Stomach (tissue), 9 donors: Measurements from ENCODE around the gene SH2D5. TPM values are rescaled to one million over a fixed set of nuclear protein-coding genes. Genes with fewer than 3 reads are reported as not detected.

Experiments used
- DNase-seq, 2 donors: peaks; one replicate each; pipeline versions ENCODE4 v3.0.0 to v3.0.0-alpha.2; 2013 to 2019
- H3K27ac ChIP-seq, 5 donors: fragments of 200-600 bp in 4 of 5; sonication (generic) in 4 of 5; one replicate each; pipeline ENCODE4 v1.5.1; 2013 to 2019; ENCODE audit warnings: mild to moderate bottlenecking in 1 of 5, moderate library complexity in 1 of 5
- H3K27me3 ChIP-seq, 3 donors: fragments of 200-600 bp; sonication (generic); one replicate each; pipeline ENCODE4 v1.5.1; 2017 to 2019; ENCODE audit warnings: mixed run types in 1 of 3
- H3K36me3 ChIP-seq, 4 donors: fragments of 200-600 bp; sonication (generic); 1 replicate in 3 of 4; 2 replicates in 1 of 4; pipeline ENCODE4 v1.5.1; 2016 to 2019
- H3K4me1 ChIP-seq, 4 donors: fragments of 200-600 bp; sonication (generic); one replicate each; pipeline ENCODE4 v1.5.1; 2016 to 2019
- H3K4me3 ChIP-seq, 4 donors: fragments of 200-600 bp; sonication (generic) in 3 of 4; one replicate each; pipeline ENCODE4 v1.5.1; 2016 to 2019; ENCODE audit warnings: mild to moderate bottlenecking in 1 of 4
- H3K9me3 ChIP-seq, 4 donors: fragments of 200-600 bp; sonication (generic); one replicate each; pipeline ENCODE4 v1.5.1; 2016 to 2019
- EP300 ChIP-seq: sonication (generic); formaldehyde crosslinking; IDR thresholded peaks from one replicate; pipeline ENCODE4 v1.6.1; 2017; ENCODE audit warnings: antibody characterized with exemption
- POLR2A ChIP-seq, 4 donors: fragments of 450-650 bp; IDR thresholded peaks; one replicate each; pipeline ENCODE4 v1.6.1; 2016; ENCODE audit warnings: antibody characterized with exemption in 4 of 4, control low read depth in 2 of 4, mild to moderate bottlenecking in 1 of 4, moderate library complexity in 1 of 4
- POLR2AphosphoS5 ChIP-seq, 3 donors: sonication (generic); formaldehyde crosslinking; IDR thresholded peaks; one replicate each; pipeline ENCODE4 v1.6.1; 2016; ENCODE audit warnings: antibody characterized with exemption in 3 of 3
- WGBS, 5 donors: extraction: QIAGEN DNeasy Blood & Tissue Kit in 3 of 5; methylation state at CpG; one replicate each; pipeline versions ENCODE4 v1.1.5 to v1.1.7; 2013 to 2018; 5-methylcytosine and 5-hydroxymethylcytosine counted together
- intact Hi-C: fragments of 100-400 bp; cut with DNase I; formaldehyde crosslinking; loops from one replicate; pipeline ENCODE4 v1.15.1; 2023; ENCODE audit warnings: low total_unique reads
- polyA plus RNA-seq, 3 donors: library from polyadenylated mRNA; stranded (reverse); fragments of 200-250 nt; gene quantifications; one replicate each; pipeline ENCODE4 v1.2.3, GENCODE V29; 2013
- total RNA-seq, 5 donors: library from RNA; depleted of rRNA; stranded (reverse); fragments of >200 nt; gene quantifications; one replicate each; pipeline versions ENCODE4 v1.1.0 to v1.2.3, GENCODE V29; 2014 to 2016
- TF ChIP-seq, protein P1 (sequence below), 7 experiments: fragments of 450-650 bp in 4 of 7; fragments of 200-600 bp in 3 of 7; sonication (generic) in 3 of 7; IDR thresholded peaks; one replicate each; pipeline ENCODE4 v1.5.1; 2016 to 2019; ENCODE audit warnings: antibody characterized with exemption in 7 of 7, control low read depth in 2 of 7, mild to moderate bottlenecking in 1 of 7
- donor health status: healthy with polysubstance abuse.
- donor health status: Bipolar disorder and iron deficiency.
- donor health status: healthy.

The SH2D5 gene
- total and polyA plus RNA-seq, 8 donors = 0.18 to 7.0 (median 0.36) TPM; not detected in 4

DNA sequence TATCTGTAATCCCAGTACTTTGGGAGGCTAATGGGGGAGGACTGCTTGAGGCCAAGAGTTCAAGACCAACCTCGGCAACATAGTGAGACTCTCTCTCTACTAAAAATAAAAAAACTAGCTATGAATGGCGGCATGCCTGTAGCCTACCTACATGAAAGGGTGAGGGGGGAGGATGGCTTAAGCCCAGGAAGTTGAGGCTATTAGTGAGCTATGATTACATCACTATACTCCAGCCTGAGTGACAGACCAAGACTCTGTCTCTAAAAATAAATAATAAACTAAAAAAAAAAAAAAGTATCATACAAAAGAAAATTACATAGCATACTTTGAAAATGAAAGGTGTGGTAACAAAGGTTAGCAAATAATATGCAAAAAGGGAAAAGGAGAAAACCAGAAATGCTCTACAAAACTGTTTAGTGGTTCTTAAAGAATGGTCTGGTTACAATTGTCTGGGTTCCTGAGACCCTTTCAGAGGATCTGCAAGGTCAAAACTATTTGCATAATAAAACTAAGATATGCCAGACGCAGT lies 19.0 kb upstream of the SH2D5 start:
- Histone ChIP-seq H3K4me3 (no peak overlapping the region), H3K27ac (no peak overlapping the region), H3K4me1 (no peaks in the 10 kb centered on the region), H3K36me3 (peaks cover 52 to 96% (median 92%) of the 10 kb centered on the region in 4 donors), H3K9me3 (no peaks in the 10 kb centered on the region), H3K27me3 (no peaks in the 10 kb centered on the region)
- DNase-seq = no peak
- WGBS, 5 donors = 79 to 86% (median 81%) methylated on average over 3 of the region's 3 CpGs
- intact Hi-C loops = no loop called here
- TF ChIP-seq POLR2AphosphoS5 (IDR thresholded peaks at IDR 0.05) (no peak), EP300 (no peak), POLR2A (IDR thresholded peaks at IDR 0.05) (no peak)
- TF ChIP-seq, protein P1, sequence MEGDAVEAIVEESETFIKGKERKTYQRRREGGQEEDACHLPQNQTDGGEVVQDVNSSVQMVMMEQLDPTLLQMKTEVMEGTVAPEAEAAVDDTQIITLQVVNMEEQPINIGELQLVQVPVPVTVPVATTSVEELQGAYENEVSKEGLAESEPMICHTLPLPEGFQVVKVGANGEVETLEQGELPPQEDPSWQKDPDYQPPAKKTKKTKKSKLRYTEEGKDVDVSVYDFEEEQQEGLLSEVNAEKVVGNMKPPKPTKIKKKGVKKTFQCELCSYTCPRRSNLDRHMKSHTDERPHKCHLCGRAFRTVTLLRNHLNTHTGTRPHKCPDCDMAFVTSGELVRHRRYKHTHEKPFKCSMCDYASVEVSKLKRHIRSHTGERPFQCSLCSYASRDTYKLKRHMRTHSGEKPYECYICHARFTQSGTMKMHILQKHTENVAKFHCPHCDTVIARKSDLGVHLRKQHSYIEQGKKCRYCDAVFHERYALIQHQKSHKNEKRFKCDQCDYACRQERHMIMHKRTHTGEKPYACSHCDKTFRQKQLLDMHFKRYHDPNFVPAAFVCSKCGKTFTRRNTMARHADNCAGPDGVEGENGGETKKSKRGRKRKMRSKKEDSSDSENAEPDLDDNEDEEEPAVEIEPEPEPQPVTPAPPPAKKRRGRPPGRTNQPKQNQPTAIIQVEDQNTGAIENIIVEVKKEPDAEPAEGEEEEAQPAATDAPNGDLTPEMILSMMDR (IDR thresholded peaks at IDR 0.05) = no peak

- intact Hi-C loops = no loop called here
- no peaks in the 10 kb centered on the region for H3K4me1 ChIP-seq
- H3K27ac ChIP-seq = no peak overlapping the region
- no peaks in the 10 kb centered on the region for H3K27me3 ChIP-seq
- TF ChIP-seq EP300 = no peak
- TF ChIP-seq POLR2A (IDR thresholded peaks at IDR 0.05) = no peak
- TF ChIP-seq POLR2AphosphoS5 (IDR thresholded peaks at IDR 0.05) = no peak
- TF ChIP-seq, protein P1 (IDR thresholded peaks at IDR 0.05) = no peak
- H3K4me3 ChIP-seq = no peak overlapping the region
- H3K9me3 ChIP-seq = no peaks in the 10 kb centered on the region
- H3K36me3 ChIP-seq = peaks cover 47 to 99% (median 97%) of the 10 kb centered on the region in 4 donors
- DNase-seq = no peak
Measured at GRCh38 chr1:20742671-20743070, 10.2 kb upstream of the SH2D5 start.

DNA sequence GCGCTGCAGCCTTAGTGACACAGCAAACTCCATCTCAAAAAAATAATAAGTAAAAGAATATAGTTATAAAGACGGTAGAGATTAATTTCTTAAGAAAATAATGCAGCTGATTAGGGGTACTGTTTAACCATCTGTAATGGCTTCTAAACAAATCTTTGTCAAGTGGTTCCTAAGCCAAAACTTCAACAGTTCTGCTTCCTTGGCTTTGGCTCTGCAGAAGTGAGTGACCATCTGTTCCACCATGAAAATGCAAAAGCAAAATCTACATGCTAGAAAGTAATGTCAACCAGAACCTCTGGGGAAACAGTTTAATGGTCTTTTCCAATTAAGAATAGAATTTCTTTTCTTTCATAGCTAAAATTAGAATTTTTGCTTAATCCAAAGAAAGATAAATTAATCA lies 8.3 kb upstream of the SH2D5 start:
- Histone ChIP-seq H3K4me3 (no peak overlapping the region), H3K9me3 (no peaks in the 10 kb centered on the region), H3K4me1 (no peaks in the 10 kb centered on the region), H3K27ac (no peak overlapping the region), H3K36me3 (peaks cover 30 to 93% (median 86%) of the 10 kb centered on the region in 4 donors), H3K27me3 (no peaks in the 10 kb centered on the region)
- intact Hi-C loops = no loop called here
- TF ChIP-seq POLR2AphosphoS5 (IDR thresholded peaks at IDR 0.05) = no peak
- no peak for TF ChIP-seq POLR2A (IDR thresholded peaks at IDR 0.05)
- no peak for DNase-seq
- WGBS, 5 donors = 53 to 80% (median 66%) methylated on average over 2 of the region's 2 CpGs

GRCh38 chr1:20739225-20739624 lies 6.7 kb upstream of the SH2D5 start:
- no peak overlapping the region for H3K27ac ChIP-seq
- H3K36me3 ChIP-seq = peaks cover 15 to 78% (median 70%) of the 10 kb centered on the region in 4 donors
- 55 to 76% (median 72%) methylated on average over 2 of the region's 2 CpGs for WGBS, 5 donors
- DNase-seq = no peak
- H3K27me3 ChIP-seq = no peaks in the 10 kb centered on the region
- intact Hi-C loops = no loop called here
- no peaks in the 10 kb centered on the region for H3K4me1 ChIP-seq
- TF ChIP-seq EP300 = no peak
- TF ChIP-seq POLR2AphosphoS5 (IDR thresholded peaks at IDR 0.05) = no peak
- TF ChIP-seq POLR2A (IDR thresholded peaks at IDR 0.05) = no peak
- TF ChIP-seq, protein P1 (IDR thresholded peaks at IDR 0.05) = no peak
- no peak overlapping the region for H3K4me3 ChIP-seq
- H3K9me3 ChIP-seq = no peaks in the 10 kb centered on the region

- no peak for TF ChIP-seq POLR2AphosphoS5 (IDR thresholded peaks at IDR 0.05)
- TF ChIP-seq, protein P1 (IDR thresholded peaks at IDR 0.05) = no peak
- no peak for TF ChIP-seq EP300
- TF ChIP-seq POLR2A (IDR thresholded peaks at IDR 0.05) = no peak
- peaks cover 26 to 31% (median 28%) of the 10 kb centered on the region in 4 donors for H3K4me1 ChIP-seq
- H3K4me3 ChIP-seq = no peak overlapping the region
- DNase-seq = no peak
- no peaks in the 10 kb centered on the region for H3K9me3 ChIP-seq
- 84 to 93% (median 92%) methylated on average over 6 to 7 of the region's 7 CpGs for WGBS, 5 donors
- intact Hi-C loops = no loop called here
- H3K27ac ChIP-seq = no peak overlapping the region
- H3K27me3 ChIP-seq = peaks cover 0 to 23% (median 21%) of the 10 kb centered on the region in 3 donors
- peaks cover 0 to 42% (median 34%) of the 10 kb centered on the region in 4 donors for H3K36me3 ChIP-seq
Measured at GRCh38 chr1:20735581-20736111, 3.1 kb upstream of the SH2D5 start.
